ENCODE data around the gene MESP2.

The MESP2 gene

DNA sequence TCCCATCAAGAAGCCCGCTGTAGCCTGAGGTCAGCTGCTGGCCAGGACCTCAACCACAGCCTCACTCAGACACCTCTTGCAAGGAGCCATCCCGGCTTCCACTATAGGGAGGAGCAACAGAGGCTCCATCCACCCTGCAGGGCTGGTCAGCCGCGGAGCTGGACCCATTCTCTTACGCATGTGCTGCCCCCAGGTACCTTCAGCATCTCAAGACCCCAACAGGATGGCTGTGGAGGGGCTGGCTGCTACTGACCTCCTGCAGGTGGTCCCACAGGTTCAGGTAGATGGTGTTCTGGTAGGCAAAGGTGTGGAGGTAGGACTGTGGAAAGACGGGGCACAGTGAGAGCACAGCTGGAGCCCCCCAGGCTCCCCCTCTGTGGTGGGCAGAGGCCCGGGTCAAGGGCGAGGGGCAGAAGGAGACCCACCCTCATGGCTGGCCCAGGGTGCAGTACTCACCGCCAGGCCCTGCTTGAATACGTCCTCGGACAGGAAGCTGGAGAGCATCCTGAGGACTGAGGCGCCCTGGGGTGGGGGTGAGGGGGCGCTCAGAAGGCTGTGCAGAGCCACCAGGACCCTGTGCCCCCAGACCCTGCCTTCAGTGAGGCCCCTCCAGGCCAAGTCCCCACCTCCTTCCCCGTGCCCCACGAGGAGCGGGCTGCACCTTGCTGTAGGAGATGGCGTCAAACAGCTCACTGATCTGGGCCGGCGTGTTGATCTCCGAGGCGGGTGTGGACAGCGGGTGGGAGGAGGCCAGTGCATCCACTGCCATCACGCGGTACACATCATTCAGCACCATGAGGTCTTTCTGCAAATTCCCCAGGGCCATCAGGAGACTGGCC is 27.1 kb downstream of the MESP2 start:
- DNase-seq, result no peak

- no peak for DNase-seq
Observed at GRCh38 chr15:89803941-89804800, 28.0 kb downstream of the MESP2 start.

- no peak for DNase-seq
Observed at GRCh38 chr15:89805241-89806209, 29.4 kb downstream of the MESP2 start.

DNA sequence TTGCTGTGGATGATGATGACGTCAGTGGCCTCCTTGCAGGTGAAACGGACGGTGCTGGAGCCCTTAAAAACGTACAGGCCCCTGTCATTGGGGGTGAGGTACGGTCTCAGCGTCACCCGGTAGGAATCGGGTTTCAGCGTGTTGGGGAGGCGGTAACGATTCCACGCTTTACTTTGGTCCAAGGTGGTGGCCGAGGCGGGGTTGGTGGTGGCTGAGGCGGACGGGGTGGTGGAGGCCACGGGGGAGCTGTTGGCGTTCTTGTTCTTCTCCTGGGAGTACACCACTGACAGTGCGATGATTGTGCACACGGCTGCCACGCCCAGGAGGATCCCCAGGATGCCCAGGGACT is 30.1 kb downstream of the MESP2 start:
- DNase-seq, result no peak

DNA sequence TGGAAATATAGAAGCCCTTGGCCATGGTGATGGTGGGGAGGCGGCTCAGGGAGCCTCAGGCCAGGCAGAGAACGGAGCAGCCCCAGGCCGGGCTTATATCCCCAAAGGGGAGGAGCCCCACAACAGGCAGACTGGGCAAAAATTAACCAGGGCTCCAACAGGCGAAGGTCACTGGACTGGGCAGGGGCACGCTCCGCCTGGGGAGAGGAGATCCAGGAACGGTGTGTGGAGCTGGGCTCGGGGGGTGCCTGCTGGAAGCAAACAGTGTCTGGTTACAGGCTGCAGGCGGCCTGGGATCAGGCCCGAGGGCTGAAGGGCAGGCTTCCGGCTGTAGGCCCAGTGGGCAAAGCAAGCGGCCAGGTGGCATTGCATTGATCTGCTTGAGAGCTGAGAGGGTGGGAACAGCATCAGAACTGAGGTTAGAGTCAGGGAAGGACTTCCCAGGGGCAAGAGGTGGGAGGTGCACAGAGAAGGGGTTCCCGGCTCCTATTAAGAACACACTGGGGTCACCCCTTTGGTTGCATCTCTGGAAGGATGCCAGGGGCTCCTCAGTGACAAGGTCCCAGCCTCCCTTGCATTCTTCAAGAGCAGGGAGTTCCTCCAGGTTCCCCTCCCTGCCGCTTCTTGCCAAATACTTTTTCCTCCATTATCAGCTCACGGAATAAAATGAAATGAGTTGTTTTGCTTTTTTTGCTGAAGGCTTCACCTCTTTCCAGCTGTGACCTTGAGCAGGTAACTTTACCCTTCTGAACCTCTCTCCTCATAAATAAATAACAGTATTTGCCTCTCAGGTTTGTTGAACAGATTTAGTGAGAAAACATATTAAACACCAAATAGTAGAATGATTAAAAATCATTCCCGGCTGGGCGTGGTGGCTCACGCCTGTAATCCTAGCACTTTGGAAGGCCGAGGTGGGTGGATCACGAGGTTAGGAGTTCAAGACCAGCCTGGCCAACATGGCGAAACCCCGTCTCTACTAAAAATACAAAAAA is 30.7 kb downstream of the MESP2 start:
- DNase-seq, result peak; percentile 4

DNA sequence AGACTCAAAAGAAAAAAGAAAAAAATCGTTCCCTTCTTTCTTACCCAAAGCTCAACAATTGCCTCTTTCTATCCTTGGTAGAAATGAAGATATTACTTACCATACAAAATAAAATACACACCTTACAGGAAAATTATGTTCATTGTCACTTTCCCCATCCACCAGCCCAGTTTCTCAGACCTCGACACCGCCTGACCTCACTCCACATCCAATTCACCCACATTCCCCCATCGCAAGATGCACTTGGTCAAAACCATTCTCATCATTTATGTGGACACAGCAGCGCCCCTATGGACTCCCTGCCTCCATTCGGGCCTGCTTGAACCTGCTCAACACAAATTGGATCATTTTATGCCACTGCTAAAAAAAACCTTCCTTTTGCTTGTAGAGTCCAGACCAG is 31.6 kb downstream of the MESP2 start:
- no peak for DNase-seq

GRCh38 chr15:89808160-89808870 is 32.2 kb downstream of the MESP2 start:
- DNase-seq, result no peak

DNA sequence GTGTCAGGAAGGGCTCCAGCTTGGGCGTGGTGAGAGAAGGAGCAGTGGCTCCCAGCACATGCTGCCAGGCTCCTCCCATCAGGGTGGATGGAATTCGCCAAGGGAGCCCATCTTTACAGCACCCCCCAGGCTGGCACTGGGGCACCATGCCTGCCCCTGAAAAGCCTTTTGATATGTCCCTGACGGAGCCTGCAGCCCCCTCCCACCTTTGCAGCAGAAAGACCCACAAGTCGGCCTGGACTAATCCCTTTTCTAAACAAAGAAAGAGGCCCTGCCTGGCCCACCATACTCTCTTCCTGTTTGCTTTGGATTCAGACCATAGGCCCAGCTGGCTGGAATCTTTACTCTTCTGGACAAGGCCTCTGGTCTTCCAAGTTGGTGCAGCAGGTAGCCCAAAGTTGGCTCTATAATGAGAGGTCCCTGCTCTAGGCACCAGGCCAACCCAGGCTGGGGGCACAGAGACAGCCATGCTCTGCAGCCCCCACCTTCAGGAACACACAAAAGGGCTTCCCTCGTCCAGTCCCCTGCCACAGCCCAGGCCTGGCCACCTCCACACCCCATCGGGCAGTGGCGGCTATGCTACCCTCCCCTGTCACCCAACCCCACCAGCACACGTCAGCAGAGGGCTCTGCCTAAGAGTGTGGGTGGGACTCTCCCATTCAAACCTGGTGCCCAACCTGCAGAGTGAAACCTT is 33.1 kb downstream of the MESP2 start:
- DNase-seq, result no peak

GRCh38 chr15:89809787-89810148 is 33.6 kb downstream of the MESP2 start:
- no peak for DNase-seq

- no peak for DNase-seq
Observed at GRCh38 chr15:89810837-89811236, 34.7 kb downstream of the MESP2 start.

DNA sequence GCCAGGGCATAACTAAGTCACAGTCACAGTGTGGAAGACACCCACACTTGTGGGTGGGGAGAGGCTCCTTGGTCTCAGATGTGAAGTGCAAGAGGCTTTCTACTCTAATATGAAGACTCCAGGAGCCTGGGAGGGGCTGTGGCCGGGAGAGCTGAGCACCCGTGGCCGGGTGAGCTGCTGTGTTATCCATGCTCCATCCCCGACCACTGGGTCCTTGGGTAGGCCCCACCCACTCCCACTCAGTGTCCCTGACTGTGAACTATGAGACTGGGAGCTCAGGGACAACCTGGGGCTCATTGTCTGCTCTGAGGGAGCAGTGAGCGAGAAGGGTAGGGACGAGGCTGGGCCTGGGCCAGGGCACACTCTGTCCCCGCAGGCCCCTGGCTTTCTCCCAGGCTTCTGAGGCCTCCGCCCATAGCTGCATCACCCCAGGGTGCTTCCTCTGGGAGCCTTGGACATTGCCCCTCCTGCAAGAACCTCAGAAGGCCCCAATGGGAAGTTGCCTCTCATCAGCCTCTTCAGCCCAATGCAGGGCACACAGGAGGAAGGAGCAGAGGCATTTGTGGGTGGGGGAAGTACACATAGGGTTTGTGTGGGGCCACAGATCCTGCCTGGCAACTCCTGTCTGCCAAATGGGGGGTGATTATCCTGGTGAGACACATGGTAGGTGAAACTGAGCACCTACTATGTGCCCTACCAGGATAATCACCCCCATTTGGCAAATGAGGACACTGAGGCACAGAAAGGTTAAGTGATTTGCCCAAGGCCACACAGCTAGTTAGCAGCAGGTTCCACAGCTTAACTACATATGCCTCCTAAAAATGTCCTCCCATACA is 36.1 kb downstream of the MESP2 start:
- no peak for DNase-seq

DNA sequence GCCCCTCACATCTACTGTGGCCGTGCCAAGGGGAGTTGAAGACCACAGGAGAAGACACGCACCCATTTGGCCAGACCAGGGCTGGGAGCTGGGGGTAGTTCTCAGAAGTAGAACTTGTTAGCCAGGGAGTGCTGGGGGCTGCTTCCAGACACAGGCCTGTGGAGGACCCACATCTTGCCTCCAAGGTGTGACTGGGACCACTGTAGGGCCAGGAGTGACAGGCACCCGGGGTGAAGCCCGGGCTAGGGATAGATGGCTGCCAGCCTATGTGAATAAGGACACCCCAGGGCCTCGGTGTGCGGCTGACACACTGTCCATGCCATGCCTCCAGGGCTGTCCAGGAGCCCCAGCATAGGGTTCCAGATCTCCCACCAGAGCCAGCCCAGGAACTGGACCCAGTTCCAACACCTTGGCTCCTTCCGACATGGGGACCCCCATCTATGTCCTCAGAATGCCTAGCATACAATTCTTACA is 36.8 kb downstream of the MESP2 start:
- no peak for DNase-seq

DNA sequence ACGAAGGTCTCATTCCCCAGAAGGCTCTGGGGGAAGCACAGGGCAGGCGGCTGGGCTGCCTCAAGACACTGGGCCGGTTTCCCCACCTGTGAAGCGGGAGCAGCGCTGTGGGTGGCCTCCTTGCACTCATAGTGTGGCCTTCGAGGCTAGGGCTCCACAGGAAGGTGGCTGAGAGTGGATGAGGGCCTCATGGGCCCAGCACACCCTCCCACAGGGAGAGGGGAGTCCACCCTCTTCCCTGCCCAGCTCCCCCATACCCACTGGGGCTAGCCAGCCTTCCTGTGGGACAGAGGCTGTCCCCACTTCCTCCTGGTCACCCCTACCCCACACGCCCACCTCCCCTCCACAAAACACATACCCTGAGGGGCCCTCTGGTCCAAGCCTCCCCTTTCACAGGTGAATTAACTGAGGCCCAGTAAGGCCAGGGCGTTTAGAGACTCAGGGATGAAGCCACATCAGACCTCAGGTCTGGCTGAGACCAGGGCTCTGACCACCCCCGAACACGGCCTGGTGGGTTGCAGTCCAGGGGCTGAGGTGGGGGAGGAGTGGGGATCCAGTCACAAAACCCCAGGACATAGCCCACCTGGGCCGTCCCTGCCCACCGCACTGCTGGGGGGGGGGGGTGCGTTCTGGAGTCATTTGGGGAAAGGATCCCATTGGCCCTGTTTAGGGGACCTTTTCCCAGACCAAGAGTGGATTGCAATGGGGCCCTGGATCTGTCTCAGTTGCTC is 37.4 kb downstream of the MESP2 start:
- no peak for DNase-seq

GRCh38 chr15:89814112-89814742 is 38.1 kb downstream of the MESP2 start:
- DNase-seq, result no peak

DNA sequence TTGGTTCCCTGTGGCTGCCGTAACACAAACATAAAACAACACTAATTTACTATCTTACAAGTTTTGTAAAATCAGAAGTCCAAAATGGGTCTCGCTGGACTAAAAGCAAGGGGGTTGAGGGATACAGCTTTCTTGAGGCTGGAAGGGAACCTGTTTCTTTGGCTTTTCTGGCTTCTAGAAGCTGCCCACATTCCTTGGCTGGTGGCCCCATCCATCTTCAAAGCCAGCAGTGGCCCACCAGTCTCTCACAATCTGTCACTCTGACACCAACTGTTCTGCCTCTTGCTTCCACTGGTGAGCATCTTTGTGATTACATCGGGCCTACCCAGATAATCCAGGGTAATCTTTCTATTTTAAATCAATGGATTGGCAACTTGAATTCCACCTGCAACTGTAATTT is 39.6 kb downstream of the MESP2 start:
- no peak for DNase-seq

- no peak for DNase-seq
Observed at GRCh38 chr15:89817701-89818280, 41.7 kb downstream of the MESP2 start.

DNA sequence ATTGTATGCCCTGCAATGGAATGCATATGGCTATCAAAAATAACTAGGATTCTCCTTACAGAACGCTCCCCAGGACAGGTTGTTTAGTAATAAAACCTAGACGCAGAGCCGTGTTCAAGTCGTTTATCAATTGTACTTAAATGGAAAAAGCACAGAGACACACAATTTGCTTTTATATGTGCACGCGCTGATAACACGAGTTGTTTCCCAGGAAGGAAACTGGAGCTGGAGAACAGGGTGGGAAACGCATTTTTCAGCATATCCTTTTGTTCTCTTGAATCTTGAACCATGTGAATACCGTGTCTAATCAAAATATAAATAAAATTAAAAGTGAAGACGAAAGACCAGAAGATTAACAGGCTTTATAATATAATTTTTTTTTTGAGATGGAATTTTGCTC is 42.2 kb downstream of the MESP2 start:
- no peak for DNase-seq
